Brain microvascular endothelial cell (primary cell): ENCODE data around the gene CEP170.

Experiments
- DNase-seq: peaks from one replicate; pipeline ENCODE4 v3.0.0-alpha.2; 2020
- H3K27ac ChIP-seq: fragments of 250-450 bp; sonication (Bioruptor Pico); 2 replicates; pipeline ENCODE4 v1.5.1; 2020; ENCODE audit warnings: mild to moderate bottlenecking, moderate library complexity
- H3K27me3 ChIP-seq: fragments of 250-450 bp; sonication (Bioruptor Pico); replicated peaks from 2 replicates; pipeline ENCODE4 v1.5.1; 2020; ENCODE audit warnings: mild to moderate bottlenecking
- H3K36me3 ChIP-seq: fragments of 250-450 bp; sonication (Bioruptor Pico); replicated peaks from 2 replicates; pipeline ENCODE4 v1.5.1; 2020; ENCODE audit warnings: mild to moderate bottlenecking
- H3K4me3 ChIP-seq: 2 replicates; pipeline ENCODE4 v1.5.1; 2011; ENCODE audit warnings: low read depth, mild to moderate bottlenecking, control low read depth, low read length, moderate library complexity
- CTCF ChIP-seq: IDR thresholded peaks from 2 replicates; pipeline ENCODE4 v1.5.1; 2011; ENCODE audit warnings: low read depth, mild to moderate bottlenecking, moderate library complexity, low read length, control low read depth, inconsistent platforms; ENCODE audit errors: missing control alignments
- in situ Hi-C: cut with HindIII; loops from 2 replicates; pipeline ENCODE4 v1.10.0; 2017; ENCODE audit warnings: low sequenced_read_pairs, low pct_ligation_motif_present

The CEP170 gene

GRCh38 chr1:243292117-243292516 is 37.0 kb upstream of the CEP170 start:
- H3K27ac ChIP-seq: no peak overlapping the region
- TF ChIP-seq CTCF: no peak
- H3K27me3 ChIP-seq: no peaks in the 10 kb centered on the region
- no peak for DNase-seq
- peaks cover 18% of the 10 kb centered on the region for H3K36me3 ChIP-seq
- no peak overlapping the region for H3K4me3 ChIP-seq
- in situ Hi-C loops: no loop called here

- TF ChIP-seq CTCF: no peak
- Histone ChIP-seq H3K27me3 (no peaks in the 10 kb centered on the region), H3K27ac (no peak overlapping the region), H3K4me3 (no peak overlapping the region), H3K36me3 (peaks cover 18% of the 10 kb centered on the region)
- no peak for DNase-seq
- in situ Hi-C loops: no loop called here
These were observed 36.2 kb upstream of the CEP170 start for GRCh38 chr1:243291292-243291691.

- in situ Hi-C loops: no loop called here
- H3K4me3 ChIP-seq: no peak overlapping the region
- peaks cover 8% of the 10 kb centered on the region for H3K36me3 ChIP-seq
- H3K27me3 ChIP-seq: no peaks in the 10 kb centered on the region
- no peak for TF ChIP-seq CTCF
- no peak for DNase-seq
- H3K27ac ChIP-seq: peak overlapping the region; percentile 74
These were observed 33.0 kb upstream of the CEP170 start for GRCh38 chr1:243288062-243288461.

GRCh38 chr1:243287652-243288051 is 32.6 kb upstream of the CEP170 start:
- no peak for TF ChIP-seq CTCF

GRCh38 chr1:243287123-243287460 is 32.0 kb upstream of the CEP170 start:
- no peak for TF ChIP-seq CTCF
- no peak for DNase-seq
- no peaks in the 10 kb centered on the region for H3K27me3 ChIP-seq
- H3K36me3 ChIP-seq: peaks cover 7% of the 10 kb centered on the region
- H3K4me3 ChIP-seq: no peak overlapping the region
- in situ Hi-C loops: no loop called here
- H3K27ac ChIP-seq: peak overlapping the region; percentile 74

More at GRCh38 chr1:243287652-243288051, 32.6 kb upstream of the CEP170 start:
- Histone ChIP-seq H3K27ac (peak overlapping the region; percentile 74), H3K36me3 (peaks cover 7% of the 10 kb centered on the region), H3K4me3 (no peak overlapping the region), H3K27me3 (no peaks in the 10 kb centered on the region)
- in situ Hi-C loops: no loop called here
- peak; percentile 69 for DNase-seq

GRCh38 chr1:243286409-243287122 is 31.5 kb upstream of the CEP170 start:
- Histone ChIP-seq H3K27me3 (no peaks in the 10 kb centered on the region), H3K36me3 (peaks cover 7% of the 10 kb centered on the region), H3K27ac (peak overlapping the region; percentile 74), H3K4me3 (no peak overlapping the region)
- TF ChIP-seq CTCF: no peak
- DNase-seq: no peak
- in situ Hi-C loops: no loop called here
